GM12878 (cell line): ENCODE data around the gene PRKAR2B. TPM values are rescaled to one million over a fixed set of nuclear protein-coding genes. Genes with fewer than 3 reads are reported as not detected.

Source experiments
- ATAC-seq: fragments of 200-7000 bp; cut with Tn5 transposase; 3 replicates; pipeline ENCODE4 v1.9.1; 2020; ENCODE audit warnings: mild to moderate bottlenecking, moderate library complexity
- BruUV-seq: library from RNA; stranded (reverse); fragments of 400-500 nt; replicated peaks from 2 replicates; lab custom pipeline; 2021; lab: Mats Ljungman, UMichigan
- CTCF ChIA-PET: fragments of 300-600 bp; sonication (Branson Sonifier 250); formaldehyde crosslinking; extraction: SDS; loops from one replicate; lab custom pipeline; 2021; ENCODE audit warnings: inconsistent platforms; lab: Yijun Ruan, JAX
- POLR2A ChIA-PET: fragments of 350-600 bp; formaldehyde crosslinking; extraction: SDS; loops from one replicate; lab custom pipeline; 2021; ENCODE audit warnings: inconsistent platforms; lab: Charles Lee
- RAD21 ChIA-PET: fragments of 300-600 bp; sonication (Branson Sonifier 250); formaldehyde crosslinking; loops from one replicate; lab custom pipeline; 2023; ENCODE audit warnings: antibody characterized with exemption; ENCODE audit not compliant: unreplicated experiment; lab: Charles Lee
- SMC1A ChIA-PET: fragments of 300-600 bp; sonication (Branson Sonifier 250); formaldehyde crosslinking; loops from one replicate; lab custom pipeline; 2023; ENCODE audit not compliant: unreplicated experiment, uncharacterized antibody; lab: Charles Lee
- DNase-seq: peaks from one replicate; pipeline ENCODE4 v3.0.0-alpha.2; 2011; ENCODE audit warnings: low read depth, low spot score
- FAIRE-seq: peaks from 3 replicates; lab custom pipeline; 2011; peaks lifted over from hg19 to GRCh38; lab: Jason Lieb, UNC
- H2AFZ ChIP-seq: 2 replicates; pipeline ENCODE4 v1.6.0; 2011; ENCODE audit warnings: low read depth, low read length, control low read depth; ENCODE audit not compliant: control insufficient read depth
- H3K27ac ChIP-seq: 2 replicates; pipeline ENCODE4 v1.5.1; 2011; ENCODE audit warnings: control low read depth; ENCODE audit not compliant: control insufficient read depth, insufficient read depth
- H3K27me3 ChIP-seq, 2 experiments: replicated peaks in 1 of 2; 2 replicates each; pipeline versions ENCODE4 v1.6.0 to v1.6.1; 2011; ENCODE audit warnings: low read length in 1 of 2; ENCODE audit not compliant: control insufficient read depth in 2 of 2, insufficient read depth in 2 of 2
- H3K36me3 ChIP-seq, 2 experiments: 2 replicates each; pipeline ENCODE4 v1.5.1; 2011; ENCODE audit warnings: low read length in 1 of 2; ENCODE audit not compliant: control insufficient read depth in 2 of 2, insufficient read depth in 2 of 2
- H3K4me1 ChIP-seq: 2 replicates; pipeline ENCODE4 v1.6.1; 2011; ENCODE audit warnings: mild to moderate bottlenecking, low read length, moderate library complexity, mixed read lengths; ENCODE audit not compliant: control insufficient read depth, insufficient read depth
- H3K4me2 ChIP-seq: 2 replicates; pipeline ENCODE4 v1.6.0; 2011; ENCODE audit warnings: control low read depth; ENCODE audit not compliant: control insufficient read depth, insufficient read depth
- H3K4me3 ChIP-seq: fragments of 200-600 bp; sonication (generic); 2 replicates; pipeline ENCODE4 v1.5.1; 2016
- H3K79me2 ChIP-seq: 2 replicates; pipeline ENCODE4 v1.6.0; 2011; ENCODE audit warnings: low read length; ENCODE audit not compliant: control insufficient read depth, insufficient read depth
- H3K9ac ChIP-seq: 2 replicates; pipeline ENCODE4 v1.8.0; 2011; ENCODE audit warnings: low read length, control low read depth, mixed read lengths; ENCODE audit not compliant: control insufficient read depth, insufficient read depth
- H3K9me3 ChIP-seq: replicated peaks from 3 replicates; pipeline ENCODE4 v1.5.1; 2011; ENCODE audit warnings: mild to moderate bottlenecking, low read length; ENCODE audit not compliant: control insufficient read depth, insufficient read depth
- H4K20me1 ChIP-seq: 2 replicates; pipeline ENCODE4 v1.6.0; 2011; ENCODE audit not compliant: control insufficient read depth, insufficient read depth
- DPF2 ChIP-seq: fragments of 450-650 bp; IDR thresholded peaks from 2 replicates; pipeline ENCODE4 v1.6.1; 2017; ENCODE audit warnings: mild to moderate bottlenecking
- HDAC6 ChIP-seq: fragments of 200-600 bp; sonication (generic); IDR thresholded peaks from one replicate; pipeline ENCODE4 v1.8.0; 2017; ENCODE audit warnings: antibody characterized with exemption; ENCODE audit not compliant: unreplicated experiment
- IKZF1 ChIP-seq: fragments of 450-650 bp; conservative IDR thresholded peaks from 2 replicates; pipeline ENCODE4 v1.6.1; 2017; ENCODE audit warnings: antibody characterized with exemption, mild to moderate bottlenecking
- PBX3 ChIP-seq: IDR thresholded peaks from 2 replicates; pipeline ENCODE4 v1.6.1; 2011; ENCODE audit warnings: mild to moderate bottlenecking, low read depth, low read length, moderate library complexity; ENCODE audit not compliant: insufficient replicate concordance
- RCOR1 ChIP-seq: conservative IDR thresholded peaks from 2 replicates; pipeline ENCODE4 v1.6.1; 2012; ENCODE audit warnings: low read depth, low read length, improper control_type of control experiment
- RUNX3 ChIP-seq: IDR thresholded peaks from 2 replicates; pipeline ENCODE4 v1.6.1; 2012; ENCODE audit warnings: low read length, inconsistent platforms
- SIN3A ChIP-seq: IDR thresholded peaks from 2 replicates; pipeline ENCODE4 v1.6.1; 2012; ENCODE audit warnings: low read depth, low read length, improper control_type of control experiment
- SMC3 ChIP-seq: IDR thresholded peaks from 2 replicates; pipeline ENCODE4 v1.6.1; 2011; ENCODE audit warnings: low read length, improper control_type of control experiment, borderline replicate concordance
- SREBF1 ChIP-seq: IDR thresholded peaks from 2 replicates; pipeline ENCODE4 v1.6.1; 2012; ENCODE audit warnings: mild to moderate bottlenecking, low read length
- SUPT20H ChIP-seq: IDR thresholded peaks from 2 replicates; pipeline ENCODE4 v1.6.1; 2011; ENCODE audit warnings: low read depth, mild to moderate bottlenecking, low read length, moderate library complexity, borderline replicate concordance; ENCODE audit not compliant: control insufficient read depth
- TAF1 ChIP-seq: IDR thresholded peaks from 2 replicates; pipeline ENCODE4 v1.6.1; 2011; ENCODE audit warnings: mild to moderate bottlenecking, low read depth, low read length, borderline replicate concordance
- ZNF207 ChIP-seq: fragments of 450-650 bp; IDR thresholded peaks from 2 replicates; pipeline ENCODE4 v1.6.1; 2014; ENCODE audit warnings: antibody characterized with exemption, mild to moderate bottlenecking, borderline replicate concordance
- ZNF687 ChIP-seq: fragments of 450-650 bp; IDR thresholded peaks from 2 replicates; pipeline ENCODE4 v1.6.1; 2017; ENCODE audit warnings: mild to moderate bottlenecking, moderate library complexity
- WGBS: methylation state at CpG from one replicate; pipeline ENCODE4 v1.1.6; 2016; ENCODE audit warnings: low lambda C conversion rate; ENCODE audit not compliant: insufficient replicate concordance, insufficient coverage; ENCODE audit errors: missing lambda C conversion rate; 5-methylcytosine and 5-hydroxymethylcytosine counted together
- in situ Hi-C: fragments of 300-500 bp; cut with MboI; formaldehyde crosslinking; loops from 9 replicates; pipeline ENCODE4 v1.14.3; 2018; ENCODE audit warnings: mixed read lengths
- intact Hi-C: fragments of 100-400 bp; cut with micrococcal nuclease; formaldehyde crosslinking; loops from one replicate; pipeline ENCODE4 v1.14.2; 2022; ENCODE audit not compliant: unreplicated experiment
- polyA plus RNA-seq, 11 experiments: library from polyadenylated mRNA; depleted of rRNA in 4 of 11; unstranded in 6 of 11; stranded (reverse) in 5 of 11; fragments of >200 nt; fragmentation: Nextera tagmentation in 4 of 11; fragmentation: Illumina TruSeq in 1 of 11; extraction: Ambion mirVana in 4 of 11; extraction: Trizol in 1 of 11; gene quantifications; 1 replicate in 1 of 11; 2 replicates in 10 of 11; pipeline versions ENCODE4 v1.2.1 to v1.2.3, GENCODE V29; 2011 to 2016; ENCODE audit warnings: inconsistent platforms in 2 of 11, missing spikeins in 2 of 11, low read depth in 1 of 11
- total RNA-seq, 4 experiments: library from RNA; depleted of rRNA in 3 of 4; stranded (reverse); fragments of >200 nt in 3 of 4; fragmentation: Illumina TruSeq in 1 of 4; extraction: Trizol in 1 of 4; gene quantifications; 2 replicates each; pipeline versions ENCODE4 v1.2.1 to v1.2.3, GENCODE V29; 2013 to 2021

Gene PRKAR2B
- total and polyA plus RNA-seq, 10 of the 15 experiments (the other 5 are each of a cell fraction or from before 2014, with no cell fraction given) = 0.01 to 0.18 (median 0.04) TPM; not detected in 4

GRCh38 chr7:107122486-107122911, 78.0 kb downstream of the PRKAR2B start:
- SMC1A ChIA-PET = interaction anchor here (0.6 to 2.5 kb wide), 10 partner anchors 8 to 341 kb away, joined by 3 to 11 read pairs (median 3); partner anchors contain the start of gene HBP1
- Histone ChIP-seq H3K4me3 (no peak overlapping the region), H3K27me3 (no peaks in the 10 kb centered on the region), H3K79me2 (no peaks in the 10 kb centered on the region), H3K4me1 (peaks cover 10% of the 10 kb centered on the region), H3K9ac (no peak overlapping the region), H4K20me1 (no peaks in the 10 kb centered on the region), H3K9me3 (no peaks in the 10 kb centered on the region), H2AFZ (no peak overlapping the region), H3K4me2 (no peak overlapping the region), H3K27ac (no peak overlapping the region), H3K36me3 (no peaks in the 10 kb centered on the region)
- ATAC-seq = no peak
- in situ Hi-C loops = no loop called here
- no peak for TF ChIP-seq SREBF1
- no peak for TF ChIP-seq DPF2
- TF ChIP-seq TAF1 = no peak
- no peak for TF ChIP-seq SMC3
- TF ChIP-seq RUNX3 = no peak
- TF ChIP-seq ZNF207 = no peak
- no peak for TF ChIP-seq IKZF1
- TF ChIP-seq SIN3A = no peak
- TF ChIP-seq RCOR1 = no peak
- no peak for TF ChIP-seq HDAC6
- TF ChIP-seq SUPT20H = no peak
- no peak for TF ChIP-seq ZNF687
- TF ChIP-seq PBX3 = no peak
- BruUV-seq = no TSS peak
- POLR2A ChIA-PET = interaction anchor here (1.1 kb wide), 1 partner anchor 118 kb away, joined by 3 read pairs; no protein-coding TSS in a partner anchor
- RAD21 ChIA-PET = interaction anchor here (0.6 to 1.4 kb wide), 3 partner anchors 10 to 30 kb away, joined by 3 to 5 read pairs (median 3); no protein-coding TSS in a partner anchor
- CTCF ChIA-PET = interaction anchor here (0.6 to 3.2 kb wide), 9 partner anchors 8 to 891 kb away, joined by 3 to 13 read pairs (median 4); no protein-coding TSS in a partner anchor
- WGBS = 17% methylated on average over 4 of the region's 4 CpGs
- no peak for DNase-seq
- intact Hi-C loops = no loop called here
- no peak for FAIRE-seq
